SK-N-MC (cell line): ENCODE data around the gene NCAPG2.

ENCODE experiments used
- EZH2 ChIP-seq: fragments of 200-600 bp; sonication (generic); IDR thresholded peaks from one replicate; pipeline ENCODE4 v1.6.1; 2017; ENCODE audit warnings: antibody characterized with exemption
- FOXP2 ChIP-seq: optimal IDR thresholded peaks from 2 replicates; pipeline ENCODE3; 2011; ENCODE audit warnings: mild to moderate bottlenecking, moderate library complexity; ENCODE audit not compliant: insufficient read depth; ENCODE audit errors: extremely low read length, control extremely low read depth
- POLR2AphosphoS5 ChIP-seq: IDR thresholded peaks from 2 replicates; pipeline ENCODE4 v1.6.1; 2012; ENCODE audit warnings: mild to moderate bottlenecking, low read depth, low read length, borderline replicate concordance

GRCh38 chr7:158706273-158706704 is 1.7 kb upstream of the NCAPG2 start:
- TF ChIP-seq POLR2AphosphoS5 (no peak), EZH2 (no peak), FOXP2 (no peak)
